SJCRH30 (cell line): ENCODE measurements around the gene FOXD4L6. TPM values are rescaled to one million over a fixed set of nuclear protein-coding genes. Genes with fewer than 3 reads are reported as not detected.
"Not testable (repeated sequence)": the region's sequence is repeated elsewhere in the genome, so short reads cannot be mapped to it uniquely, and the experiment has no call there.

Experiments
- DNase-seq, 2 experiments: peaks; one replicate each; pipeline ENCODE4 v3.0.0-alpha.2; 2015 to 2020
- H3K27ac ChIP-seq: fragments of 250-450 bp; sonication (Bioruptor Pico); 2 replicates; pipeline ENCODE4 v1.5.1; 2020; ENCODE audit warnings: mild to moderate bottlenecking, moderate library complexity
- H3K27me3 ChIP-seq: fragments of 250-450 bp; sonication (Bioruptor Pico); 2 replicates; pipeline ENCODE4 v1.5.1; 2020; ENCODE audit warnings: mild to moderate bottlenecking, moderate library complexity
- H3K36me3 ChIP-seq: fragments of 250-450 bp; sonication (Bioruptor Pico); 2 replicates; pipeline ENCODE4 v1.5.1; 2020; ENCODE audit warnings: mild to moderate bottlenecking, moderate library complexity
- H3K4me1 ChIP-seq: fragments of 250-450 bp; sonication (Bioruptor Pico); 2 replicates; pipeline ENCODE4 v1.5.1; 2020; ENCODE audit warnings: mild to moderate bottlenecking, moderate library complexity
- H3K4me3 ChIP-seq: fragments of 250-450 bp; sonication (Bioruptor Pico); 2 replicates; pipeline ENCODE4 v1.5.1; 2020; ENCODE audit warnings: mild to moderate bottlenecking, moderate library complexity
- H3K9me3 ChIP-seq: fragments of 250-450 bp; sonication (Bioruptor Pico); replicated peaks from 2 replicates; pipeline ENCODE4 v1.5.1; 2020; ENCODE audit warnings: mild to moderate bottlenecking, moderate library complexity
- total RNA-seq: library from RNA; depleted of rRNA; stranded (reverse); fragments of >200 nt; shearing (Covaris generic); gene quantifications from 2 replicates; pipeline ENCODE4 v1.2.3, GENCODE V29; 2014; rRNA removed

The FOXD4L6 gene
- 0.18 TPM in 1 of 2 replicates, not detected in the other for total RNA-seq

- not testable (repeated sequence) for H3K4me1 ChIP-seq, H3K27me3 ChIP-seq, DNase-seq, H3K4me3 ChIP-seq, H3K36me3 ChIP-seq, H3K27ac ChIP-seq, H3K9me3 ChIP-seq
Observed at GRCh38 chr9:41128581-41128980, at the start of gene FOXD4L6. TSS of gene FOXD4L6 (minus strand) at chr9:41128681. CDS start at chr9:41128383, 298 bp downstream.

- DNase-seq = peak in 1 of 2 experiments; percentile 3
- not testable (repeated sequence) for H3K36me3 ChIP-seq, H3K4me1 ChIP-seq, H3K27me3 ChIP-seq, H3K4me3 ChIP-seq, H3K27ac ChIP-seq, H3K9me3 ChIP-seq
Observed at GRCh38 chr9:41174994-41175393, 46.5 kb upstream of the FOXD4L6 start.

- H3K9me3 ChIP-seq, H3K4me1 ChIP-seq, H3K27me3 ChIP-seq, H3K27ac ChIP-seq, DNase-seq, H3K4me3 ChIP-seq, H3K36me3 ChIP-seq: not testable (repeated sequence)
Observed at GRCh38 chr9:41150116-41150515, 21.6 kb upstream of the FOXD4L6 start.

GRCh38 chr9:41141878-41142277 lies 13.4 kb upstream of the FOXD4L6 start:
- DNase-seq, H3K4me1 ChIP-seq, H3K27ac ChIP-seq, H3K27me3 ChIP-seq, H3K4me3 ChIP-seq, H3K36me3 ChIP-seq, H3K9me3 ChIP-seq: not testable (repeated sequence)

GRCh38 chr9:41126746-41127446 lies 1.6 kb downstream of the FOXD4L6 start:
- H3K4me1 ChIP-seq = not testable (repeated sequence)

GRCh38 chr9:41125936-41126335 lies 2.5 kb downstream of the FOXD4L6 start:
- H3K9me3 ChIP-seq, H3K27me3 ChIP-seq, H3K4me3 ChIP-seq, DNase-seq, H3K36me3 ChIP-seq, H3K27ac ChIP-seq, H3K4me1 ChIP-seq: not testable (repeated sequence)

More at GRCh38 chr9:41126746-41127446, 1.6 kb downstream of the FOXD4L6 start:
- H3K9me3 ChIP-seq, H3K4me3 ChIP-seq, H3K36me3 ChIP-seq, DNase-seq, H3K27me3 ChIP-seq, H3K27ac ChIP-seq: not testable (repeated sequence)

- H3K4me3 ChIP-seq, DNase-seq, H3K9me3 ChIP-seq, H3K27ac ChIP-seq, H3K4me1 ChIP-seq, H3K36me3 ChIP-seq, H3K27me3 ChIP-seq: not testable (repeated sequence)
Observed at GRCh38 chr9:41125109-41125658, 3.3 kb downstream of the FOXD4L6 start.

GRCh38 chr9:41124250-41125108 lies 4.0 kb downstream of the FOXD4L6 start:
- H3K4me1 ChIP-seq, H3K9me3 ChIP-seq, H3K36me3 ChIP-seq, DNase-seq, H3K27ac ChIP-seq, H3K27me3 ChIP-seq, H3K4me3 ChIP-seq: not testable (repeated sequence)

GRCh38 chr9:41123812-41124211 lies 4.7 kb downstream of the FOXD4L6 start:
- H3K9me3 ChIP-seq, H3K27ac ChIP-seq, H3K27me3 ChIP-seq, H3K36me3 ChIP-seq, H3K4me1 ChIP-seq, DNase-seq, H3K4me3 ChIP-seq: not testable (repeated sequence)

- not testable (repeated sequence) for H3K36me3 ChIP-seq, H3K27me3 ChIP-seq, H3K4me1 ChIP-seq, H3K27ac ChIP-seq, H3K4me3 ChIP-seq, DNase-seq, H3K9me3 ChIP-seq
Observed at GRCh38 chr9:41123396-41123795, 5.1 kb downstream of the FOXD4L6 start.

GRCh38 chr9:41120696-41121095 lies 7.8 kb downstream of the FOXD4L6 start:
- not testable (repeated sequence) for H3K27me3 ChIP-seq, H3K4me3 ChIP-seq, H3K9me3 ChIP-seq, DNase-seq, H3K36me3 ChIP-seq, H3K4me1 ChIP-seq, H3K27ac ChIP-seq

GRCh38 chr9:41119719-41120118 lies 8.8 kb downstream of the FOXD4L6 start:
- H3K27ac ChIP-seq, H3K4me1 ChIP-seq, H3K9me3 ChIP-seq, H3K27me3 ChIP-seq, H3K4me3 ChIP-seq, H3K36me3 ChIP-seq, DNase-seq: not testable (repeated sequence)

GRCh38 chr9:41119311-41119710 lies 9.2 kb downstream of the FOXD4L6 start:
- H3K36me3 ChIP-seq, H3K4me1 ChIP-seq, H3K27ac ChIP-seq, H3K4me3 ChIP-seq, H3K27me3 ChIP-seq, DNase-seq, H3K9me3 ChIP-seq: not testable (repeated sequence)

GRCh38 chr9:41113348-41113747 lies 15.1 kb downstream of the FOXD4L6 start:
- H3K36me3 ChIP-seq, H3K4me1 ChIP-seq, H3K27ac ChIP-seq, H3K27me3 ChIP-seq, H3K9me3 ChIP-seq, DNase-seq, H3K4me3 ChIP-seq: not testable (repeated sequence)

GRCh38 chr9:41111414-41111813 lies 17.1 kb downstream of the FOXD4L6 start:
- not testable (repeated sequence) for H3K27me3 ChIP-seq, DNase-seq, H3K9me3 ChIP-seq, H3K27ac ChIP-seq, H3K36me3 ChIP-seq, H3K4me1 ChIP-seq, H3K4me3 ChIP-seq
